ENCODE results near the gene GTPBP1.

Gene GTPBP1

DNA sequence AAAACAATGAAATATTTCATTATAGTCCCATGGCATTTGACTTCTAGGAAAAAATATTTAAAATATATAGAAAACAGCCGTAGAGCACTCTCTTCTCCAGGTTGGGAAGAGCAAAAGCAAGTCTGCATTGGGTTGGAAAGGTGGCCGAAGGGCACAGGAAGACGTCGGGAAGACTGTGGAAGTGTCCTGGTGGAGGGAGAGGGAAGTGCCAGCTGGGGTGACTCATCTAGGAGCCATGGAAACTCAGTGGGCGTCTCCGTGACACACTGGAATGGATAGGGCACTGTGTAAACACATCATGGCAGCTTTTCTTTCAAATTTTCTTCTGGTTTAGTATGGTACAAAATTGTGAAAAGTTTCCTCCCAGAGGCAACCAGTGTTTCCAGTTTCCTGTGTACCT is 12.7 kb downstream of the GTPBP1 start:
- Mint-ChIP-seq H3K9me3 (no peaks in the 10 kb centered on the region), H3K36me3 (ENCODE audit: low read depth) (peaks cover 43% of the 10 kb centered on the region), H3K4me1 (peaks cover 41% of the 10 kb centered on the region), H3K4me3 (no peak overlapping the region), H3K27ac (peak overlapping the region; percentile 9), H3K27me3 (ENCODE audit: low read depth, poor library complexity) (peaks cover under 1% of the 10 kb centered on the region)
- no peak for DNase-seq
- no peak for TF ChIP-seq CTCF (IDR thresholded peaks at IDR 0.05)

DNA sequence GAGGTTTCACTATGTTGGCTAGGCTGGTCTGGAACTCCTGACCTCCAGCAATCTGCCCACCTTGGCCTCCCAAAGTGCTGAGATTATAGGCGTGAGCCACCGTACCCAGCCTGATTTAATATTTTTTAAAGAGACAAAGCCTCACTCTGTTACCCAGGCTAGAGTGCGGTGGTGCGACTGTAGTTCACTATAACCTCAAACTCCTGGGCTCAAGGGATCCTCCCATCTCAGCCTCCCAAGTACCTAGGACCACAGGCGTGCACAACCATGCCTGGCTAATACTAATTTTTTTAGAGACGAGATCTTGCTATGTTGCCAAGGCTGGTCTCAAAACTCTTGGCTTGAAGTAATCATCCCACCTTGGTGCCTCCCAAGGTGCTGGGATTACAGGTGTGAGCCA is 13.5 kb downstream of the GTPBP1 start:
- no peak overlapping the region for H3K4me3 Mint-ChIP-seq

DNA sequence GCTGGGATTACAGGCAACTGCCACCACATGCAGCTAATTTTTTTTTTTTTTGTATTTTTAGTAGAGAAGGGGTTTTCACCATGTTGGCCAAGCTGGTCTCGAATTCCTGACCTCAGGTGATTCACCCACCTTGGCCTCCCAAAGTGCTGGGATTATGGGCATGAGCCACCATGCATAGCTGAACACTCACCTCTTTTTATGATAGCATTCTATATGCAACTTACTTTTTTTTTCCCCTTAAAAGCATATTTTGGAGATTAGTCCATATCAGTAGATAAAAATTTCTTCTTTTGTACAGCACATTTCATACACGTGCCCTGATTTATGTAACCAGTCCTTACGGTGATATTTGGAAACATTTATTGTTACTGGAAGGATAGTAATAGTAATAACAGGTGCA is 14.6 kb downstream of the GTPBP1 start:
- Mint-ChIP-seq H3K27ac (no peak overlapping the region), H3K36me3 (ENCODE audit: low read depth) (peaks cover 63% of the 10 kb centered on the region), H3K9me3 (no peaks in the 10 kb centered on the region), H3K4me3 (no peak overlapping the region), H3K4me1 (peaks cover 22% of the 10 kb centered on the region), H3K27me3 (ENCODE audit: low read depth, poor library complexity) (no peaks in the 10 kb centered on the region)
- DNase-seq: no peak
- no peak for TF ChIP-seq CTCF (IDR thresholded peaks at IDR 0.05)

More for the DNA sequence above, 13.5 kb downstream of the GTPBP1 start:
- DNase-seq: no peak
- H3K27ac Mint-ChIP-seq: no peak overlapping the region
- TF ChIP-seq CTCF (IDR thresholded peaks at IDR 0.05): no peak
- H3K27me3 Mint-ChIP-seq (ENCODE audit: low read depth, poor library complexity): no peaks in the 10 kb centered on the region
- H3K9me3 Mint-ChIP-seq: no peaks in the 10 kb centered on the region
- peaks cover 51% of the 10 kb centered on the region for H3K36me3 Mint-ChIP-seq (ENCODE audit: low read depth)
- H3K4me1 Mint-ChIP-seq: peaks cover 33% of the 10 kb centered on the region

- Mint-ChIP-seq H3K27ac (no peak overlapping the region), H3K4me3 (no peak overlapping the region), H3K27me3 (ENCODE audit: low read depth, poor library complexity) (no peaks in the 10 kb centered on the region), H3K4me1 (peaks cover 14% of the 10 kb centered on the region), H3K36me3 (ENCODE audit: low read depth) (peaks cover 70% of the 10 kb centered on the region), H3K9me3 (no peaks in the 10 kb centered on the region)
- no peak for TF ChIP-seq CTCF (IDR thresholded peaks at IDR 0.05)
- no peak for DNase-seq
Measured at GRCh38 chr22:38721551-38721950, 15.8 kb downstream of the GTPBP1 start.

DNA sequence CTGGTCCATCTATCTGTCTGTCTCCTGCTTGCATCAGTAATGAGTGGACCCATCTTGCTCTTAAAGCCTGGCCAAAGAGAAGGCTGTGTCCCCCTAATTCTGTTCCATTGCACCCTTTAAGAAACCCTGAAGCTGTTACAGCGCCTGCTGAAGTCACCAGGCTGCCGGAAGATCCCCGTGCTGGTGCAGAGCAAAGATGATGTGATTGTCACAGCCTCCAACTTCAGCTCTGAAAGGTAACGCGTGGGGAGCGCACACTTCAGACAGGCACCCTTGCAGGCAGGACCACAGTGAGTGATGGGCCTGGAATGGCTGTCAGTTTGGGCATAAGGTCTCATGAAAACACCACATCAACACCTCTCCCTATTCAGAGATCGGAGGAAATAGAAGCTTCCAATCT is 18.4 kb downstream of the GTPBP1 start:
- TF ChIP-seq CTCF (IDR thresholded peaks at IDR 0.05): no peak
- Mint-ChIP-seq H3K27ac (no peak overlapping the region), H3K36me3 (ENCODE audit: low read depth) (peaks cover 66% of the 10 kb centered on the region), H3K4me1 (no peaks in the 10 kb centered on the region), H3K4me3 (no peak overlapping the region), H3K9me3 (no peaks in the 10 kb centered on the region), H3K27me3 (ENCODE audit: low read depth, poor library complexity) (no peaks in the 10 kb centered on the region)
- no peak for DNase-seq

DNA sequence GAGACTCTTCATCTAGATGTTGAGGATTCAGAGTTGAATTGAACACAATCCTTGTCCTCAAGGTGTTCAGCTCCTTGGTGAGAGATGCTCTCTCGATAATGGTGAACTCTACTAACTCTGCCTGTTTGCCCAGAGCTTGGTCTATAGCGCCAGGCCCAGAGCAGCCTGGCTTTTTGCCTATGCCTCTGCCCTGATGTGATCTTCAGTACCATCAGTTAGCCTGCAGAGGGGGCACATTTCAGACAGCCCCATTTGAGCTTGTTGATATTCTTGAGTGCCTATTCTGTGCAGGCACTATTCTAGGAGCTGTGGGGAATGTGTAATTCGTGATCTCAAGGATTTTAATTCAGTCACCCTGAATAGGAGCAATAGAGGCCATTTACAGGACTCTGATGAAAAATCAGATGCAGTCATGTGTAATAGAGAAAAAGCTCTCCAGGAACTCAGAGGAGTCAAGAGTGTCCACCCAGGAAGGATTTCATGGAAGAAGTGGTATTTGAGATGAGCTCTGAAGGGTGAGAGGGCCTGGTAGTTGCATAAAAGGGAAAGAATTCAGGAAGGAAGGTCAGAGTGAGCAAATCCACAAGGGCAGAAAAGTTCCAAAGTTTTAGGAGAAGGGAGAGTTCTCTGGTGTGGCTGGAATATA is 19.3 kb downstream of the GTPBP1 start:
- DNase-seq: no peak
- Mint-ChIP-seq H3K4me1 (no peaks in the 10 kb centered on the region), H3K4me3 (no peak overlapping the region), H3K9me3 (no peaks in the 10 kb centered on the region), H3K36me3 (ENCODE audit: low read depth) (peaks cover 70% of the 10 kb centered on the region), H3K27ac (no peak overlapping the region), H3K27me3 (ENCODE audit: low read depth, poor library complexity) (no peaks in the 10 kb centered on the region)
- TF ChIP-seq CTCF (IDR thresholded peaks at IDR 0.05): peak; percentile 48

All from nephron progenitor cell (in vitro differentiated cells).